K562 (cell line): ENCODE results near the gene ANKRD11. TPM values are rescaled to one million over a fixed set of nuclear protein-coding genes. Genes with fewer than 3 reads are reported as not detected.
A peak's percentile ranks its signal among the peaks of the same experiment; 100 is the strongest.

Experiments
- ATAC-seq: fragments of 200-7000 bp; cut with Tn5 transposase; 3 replicates; pipeline ENCODE4 v1.9.1; 2020; ENCODE audit warnings: moderate library complexity
- BruUV-seq: library from RNA; stranded (reverse); fragments of 400-500 nt; replicated peaks from 2 replicates; lab custom pipeline; 2021; lab: Mats Ljungman, UMichigan
- CTCF ChIA-PET: fragments of 300-600 bp; formaldehyde crosslinking; extraction: SDS; loops from one replicate; lab custom pipeline; 2021; ENCODE audit warnings: low intra/inter-chr PET ratio; lab: Yijun Ruan, JAX
- POLR2A ChIA-PET: fragments of 300-600, 350-650 bp; sonication (Branson Sonifier 250); formaldehyde crosslinking; extraction: SDS; loops from one replicate; lab custom pipeline; 2021; ENCODE audit warnings: antibody characterized with exemption, inconsistent platforms; lab: Yijun Ruan, JAX
- DNase-seq, 4 experiments: peaks; one replicate each; pipeline versions ENCODE4 v3.0.0 to v3.0.0-alpha.2; 2011 to 2018; ENCODE audit warnings: low spot score in 3 of 4, mixed read lengths in 3 of 4; ENCODE audit errors: extremely low read depth in 1 of 4
- FAIRE-seq: peaks from 2 replicates; lab custom pipeline; 2011; peaks lifted over from hg19 to GRCh38; lab: Jason Lieb, UNC
- H2AFZ ChIP-seq: 2 replicates; pipeline ENCODE4 v1.6.0; 2011; ENCODE audit warnings: low read depth, low read length, control low read depth, inconsistent platforms
- H3K27ac ChIP-seq: fragments of 200-600 bp; 3 replicates; pipeline ENCODE4 v1.8.0; 2011; ENCODE audit warnings: low read depth, mild to moderate bottlenecking, control low read depth, inconsistent platforms, low read length, moderate library complexity, mixed read lengths; ENCODE audit errors: extremely low read depth
- H3K27me3 ChIP-seq, 2 experiments: fragments of 300-600 bp in 1 of 2; 2 replicates in 1 of 2; 3 replicates in 1 of 2; pipeline versions ENCODE4 v1.6.0 to v1.8.0; 2011; ENCODE audit warnings: inconsistent platforms in 2 of 2, low read length in 2 of 2, mild to moderate bottlenecking in 1 of 2, mixed read lengths in 1 of 2, moderate library complexity in 1 of 2; ENCODE audit not compliant: control insufficient read depth in 2 of 2, insufficient read depth in 2 of 2
- H3K36me3 ChIP-seq: fragments of 300-600 bp; 3 replicates; pipeline ENCODE4 v1.8.0; 2011; ENCODE audit warnings: mild to moderate bottlenecking, low read length, inconsistent platforms; ENCODE audit not compliant: control insufficient read depth, insufficient read depth
- H3K4me1 ChIP-seq, 2 experiments: fragments of 200-600 bp in 1 of 2; replicated peaks in 1 of 2; 2 replicates in 1 of 2; 3 replicates in 1 of 2; pipeline versions ENCODE4 v1.5.1 to v1.8.0; 2011; ENCODE audit warnings: inconsistent platforms in 2 of 2, low read length in 2 of 2, mild to moderate bottlenecking in 1 of 2, mixed read lengths in 1 of 2, moderate library complexity in 1 of 2; ENCODE audit not compliant: control insufficient read depth in 2 of 2, insufficient read depth in 2 of 2
- H3K4me2 ChIP-seq: 2 replicates; pipeline ENCODE4 v1.6.1; 2011; ENCODE audit warnings: low read length, control low read depth, inconsistent platforms, mixed read lengths; ENCODE audit not compliant: insufficient read depth
- H3K4me3 ChIP-seq: fragments of 200-600 bp; sonication (generic), shearing (Covaris generic); 2 replicates; pipeline ENCODE4 v1.5.1; 2016; ENCODE audit warnings: control low read depth, inconsistent platforms
- H3K79me2 ChIP-seq: fragments of 200-600 bp; 3 replicates; pipeline ENCODE4 v1.8.0; 2011; ENCODE audit warnings: low read length, inconsistent platforms; ENCODE audit not compliant: control insufficient read depth, insufficient read depth
- H3K9ac ChIP-seq, 2 experiments: 2 replicates each; pipeline versions ENCODE4 v1.6.0 to v1.6.1; 2011; ENCODE audit warnings: low read depth in 2 of 2, low read length in 2 of 2, control low read depth in 1 of 2, inconsistent platforms in 1 of 2, mild to moderate bottlenecking in 1 of 2, mixed read lengths in 1 of 2; ENCODE audit not compliant: insufficient read depth in 1 of 2
- H3K9me1 ChIP-seq: one replicate; pipeline ENCODE4 v1.6.0; 2011; ENCODE audit warnings: inconsistent platforms, mild to moderate bottlenecking, low read length, moderate library complexity; ENCODE audit not compliant: control insufficient read depth, insufficient read depth
- H3K9me3 ChIP-seq: replicated peaks from 2 replicates; pipeline ENCODE4 v1.5.1; 2011; ENCODE audit warnings: low read depth, low read length, inconsistent platforms; ENCODE audit not compliant: control insufficient read depth, insufficient read depth
- H4K20me1 ChIP-seq: replicated peaks from 2 replicates; pipeline ENCODE4 v1.6.1; 2011; ENCODE audit warnings: low read length, inconsistent platforms, mixed read lengths; ENCODE audit not compliant: control insufficient read depth, insufficient read depth
- ASH1L ChIP-seq: fragments of 450-650 bp; IDR thresholded peaks from 2 replicates; pipeline ENCODE4 v1.6.1; 2018; ENCODE audit warnings: borderline replicate concordance, mild to moderate bottlenecking, low read depth; ENCODE audit not compliant: partially characterized antibody
- GATAD2A ChIP-seq: fragments of 450-650 bp; IDR thresholded peaks from 2 replicates; pipeline ENCODE4 v1.6.1; 2017
- KDM4B ChIP-seq, 2 experiments: fragments of 450-650 bp in 1 of 2; sonication (generic) in 1 of 2; IDR thresholded peaks; 2 replicates each; pipeline ENCODE4 v1.6.1; 2016 to 2017; ENCODE audit warnings: borderline replicate concordance in 2 of 2, antibody characterized with exemption in 1 of 2, low read depth in 1 of 2, mild to moderate bottlenecking in 1 of 2
- MTA2 ChIP-seq: fragments of 450-650 bp; IDR thresholded peaks from 2 replicates; pipeline ENCODE4 v1.6.1; 2016; ENCODE audit warnings: low read depth
- MYC ChIP-seq, 2 experiments: fragments of 250-450 bp in 1 of 2; sonication (Bioruptor Pico) in 1 of 2; IDR thresholded peaks; 2 replicates each; pipeline versions ENCODE4 v1.5.1 to v1.6.1; 2012 to 2021; ENCODE audit warnings: low read depth in 2 of 2, borderline replicate concordance in 1 of 2, improper control_type of control experiment in 1 of 2, low read length in 1 of 2, mild to moderate bottlenecking in 1 of 2, moderate library complexity in 1 of 2
- NFIC ChIP-seq: fragments of 450-650 bp; IDR thresholded peaks from 2 replicates; pipeline ENCODE4 v1.6.1; 2017; ENCODE audit warnings: mild to moderate bottlenecking, inconsistent platforms
- NR2C2 ChIP-seq, 2 experiments: fragments of 200-800 bp in 1 of 2; sonication (Bioruptor generic) in 1 of 2; sonication (generic) in 1 of 2; formaldehyde crosslinking in 1 of 2; IDR thresholded peaks; 2 replicates each; pipeline versions ENCODE4 v1.6.1 to v1.8.0; 2016 to 2022; ENCODE audit warnings: mild to moderate bottlenecking in 1 of 2, missing compliant biosample characterization in 1 of 2, missing genetic modification characterization in 1 of 2, missing genetic modification reagents in 1 of 2
- PHF21A ChIP-seq: fragments of 450-650 bp; IDR thresholded peaks from 2 replicates; pipeline ENCODE4 v1.6.1; 2017; ENCODE audit warnings: low read depth, borderline replicate concordance
- POLR2G ChIP-seq: fragments of 200-400 bp; formaldehyde crosslinking; IDR thresholded peaks from 2 replicates; pipeline ENCODE4 v1.6.1; 2017; ENCODE audit warnings: low read depth, mild to moderate bottlenecking, antibody characterized with exemption, low read length, moderate library complexity
- SIN3A ChIP-seq, 2 experiments: fragments of 150-350 bp in 1 of 2; IDR thresholded peaks; 2 replicates each; pipeline ENCODE4 v1.6.1; 2011 to 2016; ENCODE audit warnings: borderline replicate concordance in 2 of 2, low read depth in 2 of 2, low read length in 2 of 2, mild to moderate bottlenecking in 2 of 2, moderate library complexity in 2 of 2; ENCODE audit not compliant: control insufficient read depth in 1 of 2
- SMAD1 ChIP-seq: fragments of 150-350 bp; IDR thresholded peaks from 2 replicates; pipeline ENCODE4 v1.6.1; 2014; ENCODE audit warnings: low read length, low read depth; ENCODE audit not compliant: partially characterized antibody
- THRA ChIP-seq: fragments of 450-650 bp; IDR thresholded peaks from 2 replicates; pipeline ENCODE4 v1.6.1; 2017; ENCODE audit warnings: mild to moderate bottlenecking, moderate library complexity
- ZC3H8 ChIP-seq: fragments of 450-650 bp; IDR thresholded peaks from 2 replicates; pipeline ENCODE4 v1.6.1; 2017
- ZNF124 ChIP-seq: sonication (generic); formaldehyde crosslinking; IDR thresholded peaks from 2 replicates; pipeline ENCODE4 v1.8.1; 2022; ENCODE audit warnings: missing genetic modification reagents
- ZNF134 ChIP-seq: fragments of 250-450 bp; sonication (Bioruptor Pico); conservative IDR thresholded peaks from 2 replicates; pipeline ENCODE4 v1.4.0; 2020
- ZNF324 ChIP-seq: fragments of 250-450 bp; sonication (Bioruptor Pico); IDR thresholded peaks from 2 replicates; pipeline ENCODE4 v1.4.0; 2020; ENCODE audit warnings: mild to moderate bottlenecking
- ZNF655 ChIP-seq: fragments of 250-450 bp; sonication (Bioruptor Pico); IDR thresholded peaks from 2 replicates; pipeline ENCODE4 v1.5.0; 2021
- WGBS: fragments of 100-300 bp; shearing (Covaris generic); methylation state at CpG from one replicate; pipeline ENCODE4 v1.1.6; 2016; ENCODE audit warnings: low coverage, mixed read lengths; ENCODE audit not compliant: insufficient coverage; ENCODE audit errors: missing lambda C conversion rate; 5-methylcytosine and 5-hydroxymethylcytosine counted together
- in situ Hi-C: fragments of 300-500 bp; cut with MboI; formaldehyde crosslinking; loops from 4 replicates; pipeline ENCODE4 v1.15.0; 2018; ENCODE audit warnings: inconsistent platforms, mixed read lengths
- intact Hi-C: fragments of 100-400 bp; cut with micrococcal nuclease; formaldehyde crosslinking; loops from 2 replicates; pipeline ENCODE4 v1.14.2; 2022
- polyA plus RNA-seq, 8 experiments: library from polyadenylated mRNA; depleted of rRNA in 4 of 8; stranded (reverse) in 5 of 8; unstranded in 3 of 8; fragments of >200 nt; fragmentation: Nextera tagmentation in 2 of 8; fragmentation: Illumina TruSeq in 1 of 8; extraction: Ambion mirVana in 2 of 8; extraction: Trizol in 1 of 8; gene quantifications; 2 replicates each; pipeline versions ENCODE4 v1.2.1 to v1.2.3, GENCODE V29; 2011 to 2014; ENCODE audit warnings: inconsistent platforms in 1 of 8, missing spikeins in 1 of 8
- total RNA-seq, 7 experiments: library from RNA; depleted of rRNA in 6 of 7; stranded (reverse); fragments of >200 nt in 6 of 7; fragmentation: Illumina TruSeq in 2 of 7; extraction: Trizol in 2 of 7; gene quantifications; 2 replicates each; pipeline versions ENCODE4 v1.2.1 to v1.2.3, GENCODE V29; 2011 to 2021; ENCODE audit warnings: low replicate concordance in 1 of 7

Gene ANKRD11
- total and polyA plus RNA-seq, 9 of the 15 experiments (the other 6 are each of a cell fraction or from before 2014, with no cell fraction given) = 4.7 to 126 (median 31.7) TPM

- no peak for TF ChIP-seq THRA
- no peak for TF ChIP-seq SMAD1
- no peak for TF ChIP-seq ZNF134
- no peak for TF ChIP-seq GATAD2A
- peak; percentile 6; the same call in 1 of the 2 replicates for TF ChIP-seq POLR2G
- no peak for TF ChIP-seq ZNF124 (CRISPR knock-in tag)
Observed at GRCh38 chr16:89506113-89506504, 15.7 kb upstream of the ANKRD11 start (continued).

GRCh38 chr16:89505204-89506112 is 15.1 kb upstream of the ANKRD11 start:
- peak overlapping the region; percentile 89 to 93 for H3K9ac ChIP-seq
- FAIRE-seq (peak; percentile 99), DNase-seq (peak; percentile 72 to 99 (median 80)), ATAC-seq (peak; percentile 67)
- no peaks in the 10 kb centered on the region; the same call in 1 of the 2 replicates for H4K20me1 ChIP-seq
- ChIA-PET POLR2A (interaction anchor here (0.6 to 1.7 kb wide), 3 partner anchors 13 to 148 kb away, joined by 3 to 6 read pairs (median 4); no protein-coding TSS in a partner anchor), CTCF (no interaction called here)
- peak overlapping the region; percentile 84 for H3K4me2 ChIP-seq
- H3K9me1 ChIP-seq = no peaks in the 10 kb centered on the region
- H3K27me3 ChIP-seq = no peaks in the 10 kb centered on the region; a peak in 1 of 5 replicates
- WGBS = 6% methylated on average over 20 of the region's 20 CpGs
- BruUV-seq = no TSS peak
- peaks cover 36 to 75% of the 10 kb centered on the region in 2 experiments; a peak in 4 of 5 replicates for H3K4me1 ChIP-seq
- intact Hi-C loops = loop anchor here (1.0 to 10.0 kb wide), 5 partner anchors 16 to 693 kb away; partner anchors contain the start of genes APRT and ZNF778
- peaks cover 47% of the 10 kb centered on the region for H3K79me2 ChIP-seq
- peak overlapping the region; percentile 84 for H2AFZ ChIP-seq
- H3K27ac ChIP-seq = peak overlapping the region; percentile 90
- H3K4me3 ChIP-seq = peak overlapping the region; percentile 15; the same call in 1 of the 2 replicates
- in situ Hi-C loops = no loop called here
- H3K9me3 ChIP-seq = no peaks in the 10 kb centered on the region
- peaks cover 2% of the 10 kb centered on the region; the same call in 2 of the 3 replicates for H3K36me3 ChIP-seq
- TF ChIP-seq ASH1L (peak; percentile 66), SIN3A (IDR thresholded peaks at IDR 0.05; ENCODE audit: borderline replicate concordance in 2 of 2, control insufficient read depth in 1 of 2, low read depth in 2 of 2, low read length in 2 of 2) (0 out of 4 replicates have a peak, but pooled peaks of 1 of the 2 experiments have one; percentile 22), NFIC (peak; percentile 99), PHF21A (no peak), KDM4B (IDR thresholded peaks at IDR 0.05; ENCODE audit: borderline replicate concordance in 2 of 2, low read depth in 1 of 2) (no peak; a peak in 1 of 4 replicates), ZNF655 (no peak), NR2C2 (CRISPR knock-in tag; IDR thresholded peaks at IDR 0.05) (peak; percentile 96), NR2C2 (tag; IDR thresholded peaks at IDR 0.05) (peak; percentile 99), ZNF324 (CRISPR knock-in tag) (no peak), MYC (IDR thresholded peaks at IDR 0.05; ENCODE audit: low read depth, low read length) (peak; percentile 69), MYC (CRISPR knock-in tag; IDR thresholded peaks at IDR 0.05; ENCODE audit: borderline replicate concordance, low read depth) (peak; percentile 67; the same call in 1 of the 2 replicates), ZC3H8 (peak; percentile 23; the same call in 1 of the 2 replicates), MTA2 (peak; percentile 71)
